GM13976 (cell line): ENCODE data around the gene MICU1.

Source experiments
- DNase-seq: peaks from one replicate; pipeline ENCODE4 v3.0.0; 2012; ENCODE audit warnings: low spot score
- in situ Hi-C: fragments of 300-500 bp; cut with MboI; formaldehyde crosslinking; loops from one replicate; pipeline ENCODE4 v1.12.0; 2022; ENCODE audit warnings: low sequenced_read_pairs, mixed read lengths, inconsistent platforms; ENCODE audit not compliant: unreplicated experiment
- TF ChIP-seq, protein P1 (sequence below): IDR thresholded peaks from 2 replicates; pipeline ENCODE4 v1.5.1; 2012; ENCODE audit warnings: borderline replicate concordance, mild to moderate bottlenecking; ENCODE audit not compliant: insufficient read depth; ENCODE audit errors: extremely low read depth, missing control alignments, control extremely low read depth

Gene MICU1

DNA sequence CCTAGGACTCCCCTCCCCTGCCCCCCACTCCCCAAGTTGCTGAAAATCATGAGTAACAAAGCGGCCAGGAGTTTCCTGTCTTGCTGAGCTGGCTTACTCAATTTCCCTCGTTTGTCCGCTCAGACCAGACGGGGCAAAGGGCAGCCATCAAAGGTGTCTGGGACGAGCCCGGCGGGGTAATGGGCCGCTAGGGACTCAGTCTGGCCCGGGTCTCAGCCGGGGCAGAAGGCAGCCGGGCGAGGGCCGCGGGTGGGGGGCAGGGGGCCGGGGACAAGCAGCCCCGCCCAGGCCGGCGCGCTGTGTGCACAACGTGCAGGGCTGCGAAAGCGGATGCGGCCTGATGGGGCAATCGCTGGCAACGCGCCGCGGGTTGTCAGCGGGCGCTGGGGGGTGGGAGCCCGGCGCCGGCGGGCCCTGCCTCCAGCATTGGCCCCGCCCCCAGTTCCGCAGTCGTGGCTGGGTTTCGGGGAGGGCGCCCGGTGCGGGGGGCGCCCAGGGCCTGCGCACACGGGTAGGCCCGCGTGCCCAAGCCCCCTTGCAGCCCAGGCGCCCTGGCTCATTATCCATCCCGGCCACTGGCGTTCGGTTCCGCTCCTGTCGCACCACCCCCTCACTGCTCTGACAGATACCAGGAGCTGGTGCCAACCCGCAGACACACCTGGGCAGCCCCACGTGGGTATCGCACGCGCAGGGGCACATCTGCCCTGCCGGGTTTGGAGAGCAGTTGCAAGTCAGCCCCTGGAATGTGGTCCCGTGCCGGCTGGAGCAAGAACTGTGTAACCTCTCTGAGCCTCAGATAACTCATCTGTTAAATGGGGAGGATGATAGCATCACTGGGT lies 306.2 kb downstream of the MICU1 start:
- TF ChIP-seq, protein P1, sequence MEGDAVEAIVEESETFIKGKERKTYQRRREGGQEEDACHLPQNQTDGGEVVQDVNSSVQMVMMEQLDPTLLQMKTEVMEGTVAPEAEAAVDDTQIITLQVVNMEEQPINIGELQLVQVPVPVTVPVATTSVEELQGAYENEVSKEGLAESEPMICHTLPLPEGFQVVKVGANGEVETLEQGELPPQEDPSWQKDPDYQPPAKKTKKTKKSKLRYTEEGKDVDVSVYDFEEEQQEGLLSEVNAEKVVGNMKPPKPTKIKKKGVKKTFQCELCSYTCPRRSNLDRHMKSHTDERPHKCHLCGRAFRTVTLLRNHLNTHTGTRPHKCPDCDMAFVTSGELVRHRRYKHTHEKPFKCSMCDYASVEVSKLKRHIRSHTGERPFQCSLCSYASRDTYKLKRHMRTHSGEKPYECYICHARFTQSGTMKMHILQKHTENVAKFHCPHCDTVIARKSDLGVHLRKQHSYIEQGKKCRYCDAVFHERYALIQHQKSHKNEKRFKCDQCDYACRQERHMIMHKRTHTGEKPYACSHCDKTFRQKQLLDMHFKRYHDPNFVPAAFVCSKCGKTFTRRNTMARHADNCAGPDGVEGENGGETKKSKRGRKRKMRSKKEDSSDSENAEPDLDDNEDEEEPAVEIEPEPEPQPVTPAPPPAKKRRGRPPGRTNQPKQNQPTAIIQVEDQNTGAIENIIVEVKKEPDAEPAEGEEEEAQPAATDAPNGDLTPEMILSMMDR = no peak
- peak; percentile 88 for DNase-seq
- in situ Hi-C loops = no loop called here

- DNase-seq = no peak
- TF ChIP-seq, protein P1 = no peak
- in situ Hi-C loops = no loop called here
These were observed 307.2 kb downstream of the MICU1 start for GRCh38 chr10:72318418-72319262.
